Pulmonary artery endothelial cell (primary cell): Measurements from ENCODE around the gene KRTAP29-1. TPM values are rescaled to one million over a fixed set of nuclear protein-coding genes. Genes with fewer than 3 reads are reported as not detected.

Experiments used
- total RNA-seq: library from RNA; depleted of rRNA; stranded (reverse); fragments of >200 nt; gene quantifications from 2 replicates; pipeline ENCODE4 v1.2.3, GENCODE V29; 2014

KRTAP29-1 gene
- total RNA-seq, 1 donor from 2014 or later = not detected

Other genes with a start within 250 kb of the KRTAP29-1 start
- not detected in 2 replicates for gene KRTAP2-2, start 247.6 kb downstream of the KRTAP29-1 start, total RNA-seq
- not detected in 2 replicates for gene KRTAP2-3, start 242.7 kb downstream of the KRTAP29-1 start, total RNA-seq
- gene KRTAP2-4, start 237.0 kb downstream of the KRTAP29-1 start, total RNA-seq = not detected in 2 replicates
- gene KRTAP4-7, start 218.7 kb downstream of the KRTAP29-1 start, total RNA-seq = not detected in 2 replicates
- gene KRTAP4-8, start 204.7 kb downstream of the KRTAP29-1 start, total RNA-seq = not detected in 2 replicates
- gene KRTAP4-16, start 200.6 kb downstream of the KRTAP29-1 start, total RNA-seq = not detected in 2 replicates
- gene KRTAP4-9, start 197.5 kb downstream of the KRTAP29-1 start, total RNA-seq = not detected in 2 replicates
- not detected in 2 replicates for gene KRTAP4-11, start 184.5 kb downstream of the KRTAP29-1 start, total RNA-seq
- not detected in 2 replicates for gene KRTAP4-12, start 178.7 kb downstream of the KRTAP29-1 start, total RNA-seq
- not detected in 2 replicates for gene KRTAP4-6, start 162.3 kb downstream of the KRTAP29-1 start, total RNA-seq
- not detected in 2 replicates for gene KRTAP4-5, start 153.0 kb downstream of the KRTAP29-1 start, total RNA-seq
- not detected in 2 replicates for gene KRTAP4-4, start 142.1 kb downstream of the KRTAP29-1 start, total RNA-seq
- gene KRTAP4-3, start 134.6 kb downstream of the KRTAP29-1 start, total RNA-seq = not detected in 2 replicates
- not detected in 2 replicates for gene KRTAP4-2, start 124.6 kb downstream of the KRTAP29-1 start, total RNA-seq
- gene KRTAP4-1, start 117.9 kb downstream of the KRTAP29-1 start, total RNA-seq = not detected in 2 replicates
- not detected in 2 replicates for gene KRTAP9-1, start 113.0 kb downstream of the KRTAP29-1 start, total RNA-seq
- not detected in 2 replicates for gene KRTAP9-2, start 76.2 kb downstream of the KRTAP29-1 start, total RNA-seq
- gene KRTAP9-3, start 70.4 kb downstream of the KRTAP29-1 start, total RNA-seq = not detected in 2 replicates
- not detected in 2 replicates for gene KRTAP9-8, start 64.9 kb downstream of the KRTAP29-1 start, total RNA-seq
- gene KRTAP9-4, start 53.2 kb downstream of the KRTAP29-1 start, total RNA-seq = not detected in 2 replicates
- gene KRTAP9-9, start 47.5 kb downstream of the KRTAP29-1 start, total RNA-seq = not detected in 2 replicates
- not detected in 2 replicates for gene KRTAP9-6, start 37.5 kb downstream of the KRTAP29-1 start, total RNA-seq
- not detected in 2 replicates for gene KRTAP9-7, start 27.2 kb downstream of the KRTAP29-1 start, total RNA-seq
- gene KRTAP16-1, start 6.5 kb upstream of the KRTAP29-1 start, total RNA-seq = not detected in 2 replicates
- gene KRTAP17-1, start 12.9 kb upstream of the KRTAP29-1 start, total RNA-seq = not detected in 2 replicates
- gene KRT33A, start 48.0 kb upstream of the KRTAP29-1 start, total RNA-seq = not detected in 2 replicates
- not detected in 2 replicates for gene KRT33B, start 67.0 kb upstream of the KRTAP29-1 start, total RNA-seq
- gene KRT34, start 79.5 kb upstream of the KRTAP29-1 start, total RNA-seq = not detected in 2 replicates
- gene KRT31, start 94.8 kb upstream of the KRTAP29-1 start, total RNA-seq = not detected in 2 replicates
- gene KRT37, start 121.7 kb upstream of the KRTAP29-1 start, total RNA-seq = not detected in 2 replicates
- gene KRT38, start 138.1 kb upstream of the KRTAP29-1 start, total RNA-seq = not detected in 2 replicates
- not detected in 2 replicates for gene KRT32, start 164.5 kb upstream of the KRTAP29-1 start, total RNA-seq
- not detected in 2 replicates for gene KRT35, start 178.3 kb upstream of the KRTAP29-1 start, total RNA-seq
- not detected in 2 replicates for gene KRT36, start 187.1 kb upstream of the KRTAP29-1 start, total RNA-seq
- not detected in 2 replicates for gene KRT13, start 202.8 kb upstream of the KRTAP29-1 start, total RNA-seq
- 1.6 and 3.4 TPM in 2 replicates for gene KRT15, start 216.0 kb upstream of the KRTAP29-1 start, total RNA-seq
- gene KRT19, start 225.5 kb upstream of the KRTAP29-1 start, total RNA-seq = 63.6 and 81.6 TPM in 2 replicates